Neural progenitor cell (in vitro differentiated cells): Measurements from ENCODE around the gene MKLN1.

ENCODE experiments used
- EZH2 ChIP-seq: fragments of 200-600 bp; sonication (generic); IDR thresholded peaks from 2 replicates; pipeline ENCODE4 v1.6.1; 2017; ENCODE audit warnings: antibody characterized with exemption, mild to moderate bottlenecking, moderate library complexity
- TF ChIP-seq, protein P1 (sequence below): fragments of 200-600 bp; sonication (generic); IDR thresholded peaks from 2 replicates; pipeline ENCODE4 v1.5.1; 2017; ENCODE audit warnings: antibody characterized with exemption, mild to moderate bottlenecking

DNA sequence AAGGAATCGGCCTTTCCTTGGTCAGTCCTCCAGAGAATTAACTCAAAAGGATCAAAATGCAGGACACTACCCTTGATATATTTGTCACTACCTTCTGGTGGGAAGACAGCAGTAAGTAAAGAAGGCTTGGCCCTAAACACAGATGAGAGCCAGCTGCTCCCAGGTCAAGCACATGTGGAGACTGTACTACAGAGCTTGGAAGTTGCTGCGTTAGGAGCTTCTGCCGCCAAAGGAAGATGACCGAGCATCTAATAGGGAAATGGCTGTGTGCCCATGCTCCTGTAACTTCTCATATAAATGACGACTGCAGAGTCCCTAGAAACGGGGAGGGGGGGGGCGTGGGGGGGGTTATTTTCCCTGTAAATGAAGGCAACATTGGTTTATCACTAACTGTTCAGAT lies 169.8 kb downstream of the MKLN1 start:
- TF ChIP-seq, protein P1, sequence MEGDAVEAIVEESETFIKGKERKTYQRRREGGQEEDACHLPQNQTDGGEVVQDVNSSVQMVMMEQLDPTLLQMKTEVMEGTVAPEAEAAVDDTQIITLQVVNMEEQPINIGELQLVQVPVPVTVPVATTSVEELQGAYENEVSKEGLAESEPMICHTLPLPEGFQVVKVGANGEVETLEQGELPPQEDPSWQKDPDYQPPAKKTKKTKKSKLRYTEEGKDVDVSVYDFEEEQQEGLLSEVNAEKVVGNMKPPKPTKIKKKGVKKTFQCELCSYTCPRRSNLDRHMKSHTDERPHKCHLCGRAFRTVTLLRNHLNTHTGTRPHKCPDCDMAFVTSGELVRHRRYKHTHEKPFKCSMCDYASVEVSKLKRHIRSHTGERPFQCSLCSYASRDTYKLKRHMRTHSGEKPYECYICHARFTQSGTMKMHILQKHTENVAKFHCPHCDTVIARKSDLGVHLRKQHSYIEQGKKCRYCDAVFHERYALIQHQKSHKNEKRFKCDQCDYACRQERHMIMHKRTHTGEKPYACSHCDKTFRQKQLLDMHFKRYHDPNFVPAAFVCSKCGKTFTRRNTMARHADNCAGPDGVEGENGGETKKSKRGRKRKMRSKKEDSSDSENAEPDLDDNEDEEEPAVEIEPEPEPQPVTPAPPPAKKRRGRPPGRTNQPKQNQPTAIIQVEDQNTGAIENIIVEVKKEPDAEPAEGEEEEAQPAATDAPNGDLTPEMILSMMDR, result no peak
- no peak for TF ChIP-seq EZH2
